Cerebellar nuclear complex (tissue), 1 donor: ENCODE measurements around the gene NDST1.

Source experiments
- DNase-seq, 2 experiments: peaks; one replicate each; lab custom pipeline; 2025; lab: John Stamatoyannopoulos, UW

NDST1 gene

DNA sequence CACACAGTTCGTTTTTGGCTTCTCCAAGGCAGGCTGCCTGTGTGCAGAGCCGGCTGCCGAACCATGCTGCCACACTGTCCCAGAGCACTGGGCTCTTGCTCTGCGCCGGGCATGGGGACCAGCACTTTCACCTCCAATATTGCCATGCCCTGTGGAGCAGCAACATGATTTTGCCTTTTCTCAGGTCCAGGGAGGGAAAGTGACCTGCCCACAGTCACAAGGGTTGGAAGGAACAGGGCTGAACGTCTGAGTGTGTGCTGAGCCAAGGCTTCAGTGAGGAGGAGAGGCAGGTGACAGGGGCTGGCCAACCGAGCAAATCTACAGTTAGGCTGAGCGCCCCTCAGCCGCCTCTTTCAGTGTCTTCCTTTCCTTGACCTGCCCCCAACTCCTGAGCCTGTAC, 98.5 kb downstream of the NDST1 start:
- DNase-seq: no peak

DNA sequence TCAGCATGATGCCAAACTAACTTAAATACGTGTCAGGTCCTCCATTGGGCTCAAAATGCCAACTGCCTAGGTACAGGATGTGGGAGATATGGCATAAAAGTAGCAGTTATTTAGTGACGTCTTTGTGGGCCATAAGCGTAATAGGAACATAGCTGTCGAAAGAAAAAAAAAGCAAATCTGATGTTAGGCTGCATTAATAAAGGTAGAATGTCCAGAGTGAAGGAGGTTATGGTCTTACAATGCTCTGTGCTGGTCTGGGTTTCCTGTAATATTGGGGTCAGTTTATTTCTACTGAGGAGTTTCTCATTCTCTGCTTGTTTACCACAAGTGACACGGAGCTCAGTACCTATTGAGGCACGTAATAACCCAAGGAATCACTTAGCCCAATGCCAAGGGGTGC, 99.2 kb downstream of the NDST1 start:
- no peak for DNase-seq
